K562 (cell line): ENCODE measurements around the gene TMEM243. TPM values are rescaled to one million over a fixed set of nuclear protein-coding genes. Genes with fewer than 3 reads are reported as not detected.

Experiments used
- ATAC-seq: fragments of 200-7000 bp; cut with Tn5 transposase; 3 replicates; pipeline ENCODE4 v1.9.1; 2020; ENCODE audit warnings: moderate library complexity
- BruUV-seq: library from RNA; stranded (reverse); fragments of 400-500 nt; replicated peaks from 2 replicates; lab custom pipeline; 2021; lab: Mats Ljungman, UMichigan
- CTCF ChIA-PET: fragments of 300-600 bp; formaldehyde crosslinking; extraction: SDS; loops from one replicate; lab custom pipeline; 2021; ENCODE audit warnings: low intra/inter-chr PET ratio; lab: Yijun Ruan, JAX
- POLR2A ChIA-PET: fragments of 300-600, 350-650 bp; sonication (Branson Sonifier 250); formaldehyde crosslinking; extraction: SDS; loops from one replicate; lab custom pipeline; 2021; ENCODE audit warnings: antibody characterized with exemption, inconsistent platforms; lab: Yijun Ruan, JAX
- DNase-seq, 4 experiments: peaks; one replicate each; pipeline versions ENCODE4 v3.0.0 to v3.0.0-alpha.2; 2011 to 2018; ENCODE audit warnings: low spot score in 3 of 4, mixed read lengths in 3 of 4; ENCODE audit errors: extremely low read depth in 1 of 4
- FAIRE-seq: peaks from 2 replicates; lab custom pipeline; 2011; peaks lifted over from hg19 to GRCh38; lab: Jason Lieb, UNC
- H2AFZ ChIP-seq: 2 replicates; pipeline ENCODE4 v1.6.0; 2011; ENCODE audit warnings: low read depth, low read length, control low read depth, inconsistent platforms
- H3K27ac ChIP-seq: fragments of 200-600 bp; 3 replicates; pipeline ENCODE4 v1.8.0; 2011; ENCODE audit warnings: low read depth, mild to moderate bottlenecking, control low read depth, inconsistent platforms, low read length, moderate library complexity, mixed read lengths; ENCODE audit errors: extremely low read depth
- H3K27me3 ChIP-seq, 2 experiments: fragments of 300-600 bp in 1 of 2; 2 replicates in 1 of 2; 3 replicates in 1 of 2; pipeline versions ENCODE4 v1.6.0 to v1.8.0; 2011; ENCODE audit warnings: inconsistent platforms in 2 of 2, low read length in 2 of 2, mild to moderate bottlenecking in 1 of 2, mixed read lengths in 1 of 2, moderate library complexity in 1 of 2; ENCODE audit not compliant: control insufficient read depth in 2 of 2, insufficient read depth in 2 of 2
- H3K36me3 ChIP-seq: fragments of 300-600 bp; 3 replicates; pipeline ENCODE4 v1.8.0; 2011; ENCODE audit warnings: mild to moderate bottlenecking, low read length, inconsistent platforms; ENCODE audit not compliant: control insufficient read depth, insufficient read depth
- H3K4me1 ChIP-seq, 2 experiments: fragments of 200-600 bp in 1 of 2; replicated peaks in 1 of 2; 2 replicates in 1 of 2; 3 replicates in 1 of 2; pipeline versions ENCODE4 v1.5.1 to v1.8.0; 2011; ENCODE audit warnings: inconsistent platforms in 2 of 2, low read length in 2 of 2, mild to moderate bottlenecking in 1 of 2, mixed read lengths in 1 of 2, moderate library complexity in 1 of 2; ENCODE audit not compliant: control insufficient read depth in 2 of 2, insufficient read depth in 2 of 2
- H3K4me2 ChIP-seq: 2 replicates; pipeline ENCODE4 v1.6.1; 2011; ENCODE audit warnings: low read length, control low read depth, inconsistent platforms, mixed read lengths; ENCODE audit not compliant: insufficient read depth
- H3K4me3 ChIP-seq: fragments of 200-600 bp; sonication (generic), shearing (Covaris generic); 2 replicates; pipeline ENCODE4 v1.5.1; 2016; ENCODE audit warnings: control low read depth, inconsistent platforms
- H3K79me2 ChIP-seq: fragments of 200-600 bp; 3 replicates; pipeline ENCODE4 v1.8.0; 2011; ENCODE audit warnings: low read length, inconsistent platforms; ENCODE audit not compliant: control insufficient read depth, insufficient read depth
- H3K9ac ChIP-seq, 2 experiments: 2 replicates each; pipeline versions ENCODE4 v1.6.0 to v1.6.1; 2011; ENCODE audit warnings: low read depth in 2 of 2, low read length in 2 of 2, control low read depth in 1 of 2, inconsistent platforms in 1 of 2, mild to moderate bottlenecking in 1 of 2, mixed read lengths in 1 of 2; ENCODE audit not compliant: insufficient read depth in 1 of 2
- H3K9me1 ChIP-seq: one replicate; pipeline ENCODE4 v1.6.0; 2011; ENCODE audit warnings: inconsistent platforms, mild to moderate bottlenecking, low read length, moderate library complexity; ENCODE audit not compliant: control insufficient read depth, insufficient read depth
- H3K9me3 ChIP-seq: replicated peaks from 2 replicates; pipeline ENCODE4 v1.5.1; 2011; ENCODE audit warnings: low read depth, low read length, inconsistent platforms; ENCODE audit not compliant: control insufficient read depth, insufficient read depth
- H4K20me1 ChIP-seq: replicated peaks from 2 replicates; pipeline ENCODE4 v1.6.1; 2011; ENCODE audit warnings: low read length, inconsistent platforms, mixed read lengths; ENCODE audit not compliant: control insufficient read depth, insufficient read depth
- ATF7 ChIP-seq: fragments of 450-650 bp; IDR thresholded peaks from 2 replicates; pipeline ENCODE4 v1.7.1; 2014; ENCODE audit warnings: mild to moderate bottlenecking, moderate library complexity
- CHCHD3 ChIP-seq: fragments of 250-450 bp; sonication (Bioruptor Pico); IDR thresholded peaks from 2 replicates; pipeline ENCODE4 v2.1.2; 2022; ENCODE audit warnings: mild to moderate bottlenecking
- HMG20A ChIP-seq: fragments of 450-650 bp; formaldehyde crosslinking; conservative IDR thresholded peaks from 2 replicates; pipeline ENCODE4 v1.4.0; 2020; ENCODE audit warnings: mild to moderate bottlenecking, mixed read lengths
- KDM4B ChIP-seq, 2 experiments: fragments of 450-650 bp in 1 of 2; sonication (generic) in 1 of 2; IDR thresholded peaks; 2 replicates each; pipeline ENCODE4 v1.6.1; 2016 to 2017; ENCODE audit warnings: borderline replicate concordance in 2 of 2, antibody characterized with exemption in 1 of 2, low read depth in 1 of 2, mild to moderate bottlenecking in 1 of 2
- NCOA4 ChIP-seq: fragments of 450-650 bp; IDR thresholded peaks from 2 replicates; pipeline ENCODE4 v1.6.1; 2018; ENCODE audit warnings: mild to moderate bottlenecking; ENCODE audit not compliant: partially characterized antibody
- NFXL1 ChIP-seq: fragments of 450-650 bp; formaldehyde crosslinking; IDR thresholded peaks from 2 replicates; pipeline ENCODE4 v1.4.0; 2021; ENCODE audit warnings: mild to moderate bottlenecking
- PML ChIP-seq: IDR thresholded peaks from 2 replicates; pipeline ENCODE4 v1.6.1; 2012; ENCODE audit warnings: low read length, inconsistent platforms
- SUPT5H ChIP-seq: fragments of 450-650 bp; IDR thresholded peaks from 2 replicates; pipeline ENCODE4 v1.6.1; 2016
- ZNF274 ChIP-seq: IDR thresholded peaks from 2 replicates; pipeline ENCODE4 v1.6.1; 2011; ENCODE audit warnings: low read depth, mild to moderate bottlenecking, low read length, moderate library complexity, borderline replicate concordance
- ZNF282 ChIP-seq: sonication (generic); formaldehyde crosslinking; IDR thresholded peaks from 2 replicates; pipeline ENCODE4 v1.8.1; 2023; ENCODE audit warnings: missing genetic modification reagents
- WGBS: fragments of 100-300 bp; shearing (Covaris generic); methylation state at CpG from one replicate; pipeline ENCODE4 v1.1.6; 2016; ENCODE audit warnings: low coverage, mixed read lengths; ENCODE audit not compliant: insufficient coverage; ENCODE audit errors: missing lambda C conversion rate; 5-methylcytosine and 5-hydroxymethylcytosine counted together
- in situ Hi-C: fragments of 300-500 bp; cut with MboI; formaldehyde crosslinking; loops from 4 replicates; pipeline ENCODE4 v1.15.0; 2018; ENCODE audit warnings: inconsistent platforms, mixed read lengths
- intact Hi-C: fragments of 100-400 bp; cut with micrococcal nuclease; formaldehyde crosslinking; loops from 2 replicates; pipeline ENCODE4 v1.14.2; 2022
- polyA plus RNA-seq, 8 experiments: library from polyadenylated mRNA; depleted of rRNA in 4 of 8; stranded (reverse) in 5 of 8; unstranded in 3 of 8; fragments of >200 nt; fragmentation: Nextera tagmentation in 2 of 8; fragmentation: Illumina TruSeq in 1 of 8; extraction: Ambion mirVana in 2 of 8; extraction: Trizol in 1 of 8; gene quantifications; 2 replicates each; pipeline versions ENCODE4 v1.2.1 to v1.2.3, GENCODE V29; 2011 to 2014; ENCODE audit warnings: inconsistent platforms in 1 of 8, missing spikeins in 1 of 8
- total RNA-seq, 7 experiments: library from RNA; depleted of rRNA in 6 of 7; stranded (reverse); fragments of >200 nt in 6 of 7; fragmentation: Illumina TruSeq in 2 of 7; extraction: Trizol in 2 of 7; gene quantifications; 2 replicates each; pipeline versions ENCODE4 v1.2.1 to v1.2.3, GENCODE V29; 2011 to 2021; ENCODE audit warnings: low replicate concordance in 1 of 7
- TF ChIP-seq, protein P1 (sequence below), 3 experiments: fragments of 200-800 bp in 1 of 3; sonication (Bioruptor generic) in 1 of 3; sonication (generic) in 1 of 3; formaldehyde crosslinking in 1 of 3; IDR thresholded peaks; 2 replicates each; pipeline versions ENCODE4 v1.6.1 to v1.8.0; 2016 to 2022; ENCODE audit warnings: mild to moderate bottlenecking in 2 of 3, missing compliant biosample characterization in 2 of 3, missing genetic modification characterization in 2 of 3, missing genetic modification reagents in 1 of 3
- TF ChIP-seq, protein P2 (sequence below): fragments of 250-450 bp; sonication (Bioruptor Pico); IDR thresholded peaks from 2 replicates; pipeline ENCODE4 v1.5.0; 2021; ENCODE audit warnings: mild to moderate bottlenecking, borderline replicate concordance

The TMEM243 gene
- total and polyA plus RNA-seq, 9 of the 15 experiments (the other 6 are each of a cell fraction or from before 2014, with no cell fraction given), result 3.9 to 8.6 (median 6.1) TPM

DNA sequence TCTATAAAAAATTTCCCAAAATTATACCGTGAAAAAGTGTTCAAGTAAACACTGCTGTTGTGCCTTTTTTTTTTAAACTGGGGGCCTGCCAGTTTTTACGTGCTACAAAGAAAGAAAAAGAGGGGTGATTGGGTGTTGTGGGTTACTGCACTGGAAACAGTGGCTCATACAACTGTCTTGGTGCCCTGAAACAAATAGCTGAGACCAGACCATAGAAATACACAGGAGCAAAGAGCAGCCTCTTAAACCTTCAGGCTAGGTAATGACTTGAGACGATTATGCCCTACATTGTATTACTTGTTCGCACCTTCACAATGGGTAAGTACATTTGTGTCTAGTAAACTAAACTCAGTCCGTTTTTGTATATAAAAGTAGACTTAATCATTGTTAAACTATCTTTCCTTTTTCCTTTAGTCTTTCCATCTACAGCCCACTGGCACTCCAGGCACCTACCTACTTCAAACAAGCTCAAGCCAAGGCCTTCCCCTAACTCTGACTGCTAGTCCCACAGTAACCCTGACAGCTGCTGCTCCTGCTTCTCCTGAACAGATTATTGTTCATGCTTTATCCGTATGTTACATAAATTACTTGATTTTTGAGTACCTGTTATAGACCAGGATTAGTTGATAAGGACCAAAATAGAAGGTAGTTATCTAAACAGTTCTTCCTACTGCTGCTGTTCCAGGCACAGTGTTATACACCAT lies 26.6 kb downstream of the TMEM243 start:
- Histone ChIP-seq H3K4me2 (no peak overlapping the region), H3K9me1 (no peaks in the 10 kb centered on the region), H3K4me3 (no peak overlapping the region), H3K79me2 (no peaks in the 10 kb centered on the region), H4K20me1 (no peaks in the 10 kb centered on the region), H2AFZ (no peak overlapping the region), H3K27ac (no peak overlapping the region), H3K36me3 (peaks cover 96% of the 10 kb centered on the region), H3K9ac (no peak overlapping the region), H3K27me3 (no peaks in the 10 kb centered on the region), H3K9me3 (no peaks in the 10 kb centered on the region), H3K4me1 (no peaks in the 10 kb centered on the region)
- 74% methylated on average over 6 of the region's 6 CpGs for WGBS
- BruUV-seq, result no TSS peak
- ChIA-PET POLR2A (no interaction called here), CTCF (no interaction called here)
- no peak for ATAC-seq
- intact Hi-C loops (no loop called here), in situ Hi-C loops (no loop called here)
- DNase-seq, result no peak
- no peak for FAIRE-seq
- TF ChIP-seq HMG20A, result no peak
- no peak for TF ChIP-seq PML
- TF ChIP-seq, protein P1, sequence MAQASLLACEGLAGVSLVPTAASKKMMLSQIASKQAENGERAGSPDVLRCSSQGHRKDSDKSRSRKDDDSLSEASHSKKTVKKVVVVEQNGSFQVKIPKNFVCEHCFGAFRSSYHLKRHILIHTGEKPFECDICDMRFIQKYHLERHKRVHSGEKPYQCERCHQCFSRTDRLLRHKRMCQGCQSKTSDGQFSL (CRISPR knock-in tag; IDR thresholded peaks at IDR 0.05), result no peak
- TF ChIP-seq, protein P1 (tag; IDR thresholded peaks at IDR 0.05), result no peak
- no peak for TF ChIP-seq CHCHD3 (CRISPR knock-in tag)
- no peak for TF ChIP-seq NCOA4
- no peak for TF ChIP-seq SUPT5H
- TF ChIP-seq KDM4B (IDR thresholded peaks at IDR 0.05; ENCODE audit: borderline replicate concordance in 2 of 2, low read depth in 1 of 2), result no peak
- no peak for TF ChIP-seq NFXL1
- no peak for TF ChIP-seq ZNF282 (CRISPR knock-in tag)
- no peak for TF ChIP-seq ATF7
- TF ChIP-seq, protein P2, sequence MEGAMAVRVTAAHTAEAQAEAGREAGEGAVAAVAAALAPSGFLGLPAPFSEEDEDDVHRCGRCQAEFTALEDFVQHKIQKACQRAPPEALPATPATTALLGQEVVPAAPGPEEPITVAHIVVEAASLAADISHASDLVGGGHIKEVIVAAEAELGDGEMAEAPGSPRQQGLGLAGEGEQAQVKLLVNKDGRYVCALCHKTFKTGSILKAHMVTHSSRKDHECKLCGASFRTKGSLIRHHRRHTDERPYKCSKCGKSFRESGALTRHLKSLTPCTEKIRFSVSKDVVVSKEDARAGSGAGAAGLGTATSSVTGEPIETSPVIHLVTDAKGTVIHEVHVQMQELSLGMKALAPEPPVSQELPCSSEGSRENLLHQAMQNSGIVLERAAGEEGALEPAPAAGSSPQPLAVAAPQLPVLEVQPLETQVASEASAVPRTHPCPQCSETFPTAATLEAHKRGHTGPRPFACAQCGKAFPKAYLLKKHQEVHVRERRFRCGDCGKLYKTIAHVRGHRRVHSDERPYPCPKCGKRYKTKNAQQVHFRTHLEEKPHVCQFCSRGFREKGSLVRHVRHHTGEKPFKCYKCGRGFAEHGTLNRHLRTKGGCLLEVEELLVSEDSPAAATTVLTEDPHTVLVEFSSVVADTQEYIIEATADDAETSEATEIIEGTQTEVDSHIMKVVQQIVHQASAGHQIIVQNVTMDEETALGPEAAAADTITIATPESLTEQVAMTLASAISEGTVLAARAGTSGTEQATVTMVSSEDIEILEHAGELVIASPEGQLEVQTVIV (CRISPR knock-in tag), result no peak
- no peak for TF ChIP-seq ZNF274
